B cell (primary cell): ENCODE data around the gene CYTH4.

Source experiments
- EZH2 ChIP-seq: IDR thresholded peaks from 2 replicates; pipeline ENCODE4 v1.6.1; 2012; ENCODE audit warnings: borderline replicate concordance, low read depth, mild to moderate bottlenecking, moderate library complexity, low read length; ENCODE audit not compliant: insufficient read depth, poor library complexity, severe bottlenecking
- TF ChIP-seq, protein P1 (sequence below): fragments of 200-600 bp; IDR thresholded peaks from one replicate; pipeline ENCODE4 v1.8.0; 2022; ENCODE audit warnings: antibody characterized with exemption, mild to moderate bottlenecking

DNA sequence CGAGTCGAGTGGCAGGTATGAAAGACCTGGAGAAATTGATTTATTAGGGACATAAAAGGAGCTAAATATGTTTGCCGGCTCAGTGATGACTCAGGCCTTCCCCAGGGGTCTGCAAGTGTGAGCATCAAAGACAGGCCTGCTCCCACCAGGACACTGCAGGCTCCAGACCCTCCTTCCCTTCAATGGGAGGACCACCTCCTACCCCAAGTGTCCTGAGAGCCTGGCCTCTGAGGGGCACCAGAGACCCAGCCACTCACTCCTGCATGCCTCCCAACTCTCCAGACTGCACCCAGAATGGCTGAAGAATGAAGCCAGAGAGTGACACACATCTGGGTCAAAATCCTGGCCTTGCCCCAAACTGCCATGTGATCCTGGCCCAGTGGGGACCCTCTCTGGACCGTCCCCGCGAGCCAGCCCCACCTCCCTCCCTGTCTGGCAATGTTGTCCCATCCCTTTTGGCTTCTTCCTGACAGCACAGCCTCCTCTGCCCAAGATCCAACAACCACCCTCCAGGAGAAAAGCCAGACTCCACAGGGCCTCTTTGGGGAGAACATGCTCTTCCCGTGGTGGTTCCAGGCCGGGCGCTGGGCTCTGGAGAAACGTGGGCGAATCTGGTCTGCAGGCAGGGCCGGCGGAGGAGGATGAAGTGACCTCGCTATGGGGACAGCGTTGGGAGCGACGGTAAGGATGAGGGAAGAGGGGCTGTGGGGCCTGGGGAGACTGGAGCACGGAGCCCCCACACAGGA is 36.2 kb downstream of the CYTH4 start:
- TF ChIP-seq, protein P1, sequence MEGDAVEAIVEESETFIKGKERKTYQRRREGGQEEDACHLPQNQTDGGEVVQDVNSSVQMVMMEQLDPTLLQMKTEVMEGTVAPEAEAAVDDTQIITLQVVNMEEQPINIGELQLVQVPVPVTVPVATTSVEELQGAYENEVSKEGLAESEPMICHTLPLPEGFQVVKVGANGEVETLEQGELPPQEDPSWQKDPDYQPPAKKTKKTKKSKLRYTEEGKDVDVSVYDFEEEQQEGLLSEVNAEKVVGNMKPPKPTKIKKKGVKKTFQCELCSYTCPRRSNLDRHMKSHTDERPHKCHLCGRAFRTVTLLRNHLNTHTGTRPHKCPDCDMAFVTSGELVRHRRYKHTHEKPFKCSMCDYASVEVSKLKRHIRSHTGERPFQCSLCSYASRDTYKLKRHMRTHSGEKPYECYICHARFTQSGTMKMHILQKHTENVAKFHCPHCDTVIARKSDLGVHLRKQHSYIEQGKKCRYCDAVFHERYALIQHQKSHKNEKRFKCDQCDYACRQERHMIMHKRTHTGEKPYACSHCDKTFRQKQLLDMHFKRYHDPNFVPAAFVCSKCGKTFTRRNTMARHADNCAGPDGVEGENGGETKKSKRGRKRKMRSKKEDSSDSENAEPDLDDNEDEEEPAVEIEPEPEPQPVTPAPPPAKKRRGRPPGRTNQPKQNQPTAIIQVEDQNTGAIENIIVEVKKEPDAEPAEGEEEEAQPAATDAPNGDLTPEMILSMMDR: no peak
- no peak for TF ChIP-seq EZH2
